CD4-positive, alpha-beta T cell treated with Interleukin-4 for 4 hours (primary cell): ENCODE data around the gene TMPRSS9.
"Not testable (repeated sequence)": the region's sequence is repeated elsewhere in the genome, so short reads cannot be mapped to it uniquely, and the experiment has no call there.

Experiments used
- DNase-seq: peaks from one replicate; pipeline ENCODE4 v3.0.0-alpha.2; 2020

The TMPRSS9 gene

DNA sequence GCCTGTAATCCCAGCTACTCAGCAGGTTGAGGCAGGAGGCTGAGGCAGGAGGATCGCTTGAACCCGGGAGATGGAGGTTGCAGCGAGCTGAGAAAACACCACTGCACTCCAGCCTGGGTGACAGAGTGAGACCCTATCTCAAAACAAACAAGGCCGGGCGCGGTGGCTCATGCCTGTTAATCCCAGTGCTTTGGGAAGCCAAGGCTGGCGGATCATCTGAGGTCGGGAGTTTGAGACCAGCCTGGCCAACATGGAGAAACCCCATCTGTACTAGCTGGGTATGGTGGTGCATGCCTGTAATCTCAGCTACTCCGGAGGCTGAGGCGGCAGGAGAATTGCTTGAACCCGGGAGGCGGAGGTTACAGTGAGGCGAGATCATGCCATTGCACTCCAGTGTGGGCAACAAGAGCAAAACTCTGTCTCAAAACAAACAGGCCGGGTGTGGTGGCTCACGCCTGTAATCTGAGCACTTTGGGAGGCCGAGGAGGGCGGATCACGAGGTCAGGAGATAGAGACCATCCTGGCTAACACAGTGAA lies 35.3 kb downstream of the TMPRSS9 start:
- DNase-seq: not testable (repeated sequence)

DNA sequence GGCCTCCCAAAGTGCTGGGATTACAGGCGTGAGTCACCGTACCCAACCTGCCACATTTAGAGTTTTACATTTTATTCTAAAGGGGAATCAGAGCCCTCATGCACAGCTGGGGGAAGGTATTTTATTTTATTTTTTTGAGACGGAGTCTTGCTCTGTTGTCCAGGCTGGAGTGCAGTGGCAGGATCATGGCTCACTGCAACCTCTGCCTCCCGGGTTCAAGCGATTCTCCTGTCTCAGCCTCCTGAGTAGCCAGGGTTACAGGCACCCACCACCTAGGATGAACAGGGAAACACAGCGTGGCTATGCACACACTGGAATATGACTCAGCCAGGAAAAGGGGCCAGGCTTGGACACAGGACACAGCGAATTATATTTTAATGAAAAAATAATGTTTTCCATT lies 37.1 kb downstream of the TMPRSS9 start:
- not testable (repeated sequence) for DNase-seq

DNA sequence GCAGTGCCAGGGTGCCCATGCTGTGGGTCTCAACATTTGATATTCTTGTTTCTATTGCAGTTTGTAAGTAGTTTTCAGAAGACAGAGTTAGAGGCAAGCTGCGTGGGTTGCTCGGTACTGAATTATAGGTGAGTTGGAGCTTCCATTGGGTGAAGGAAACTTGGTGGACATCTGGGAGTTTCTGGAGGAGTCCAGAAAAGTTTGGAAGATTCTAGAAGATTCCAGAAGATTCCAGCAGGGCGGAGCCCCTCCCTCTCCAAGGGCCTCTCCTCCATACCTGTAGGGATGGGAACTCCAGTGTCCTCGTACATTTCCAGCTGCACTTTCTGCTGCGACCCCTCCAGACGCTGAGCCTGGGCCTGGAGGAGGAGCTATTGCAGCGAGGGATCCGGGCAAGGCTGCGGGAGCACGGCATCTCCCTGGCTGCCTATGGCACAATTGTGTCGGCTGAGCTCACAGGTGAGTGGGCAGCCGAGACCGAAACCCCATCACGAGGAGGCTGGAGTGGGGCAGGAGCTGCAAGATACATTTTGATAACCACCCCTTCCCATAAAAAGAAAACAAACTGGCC lies 38.8 kb downstream of the TMPRSS9 start:
- DNase-seq: no peak

DNA sequence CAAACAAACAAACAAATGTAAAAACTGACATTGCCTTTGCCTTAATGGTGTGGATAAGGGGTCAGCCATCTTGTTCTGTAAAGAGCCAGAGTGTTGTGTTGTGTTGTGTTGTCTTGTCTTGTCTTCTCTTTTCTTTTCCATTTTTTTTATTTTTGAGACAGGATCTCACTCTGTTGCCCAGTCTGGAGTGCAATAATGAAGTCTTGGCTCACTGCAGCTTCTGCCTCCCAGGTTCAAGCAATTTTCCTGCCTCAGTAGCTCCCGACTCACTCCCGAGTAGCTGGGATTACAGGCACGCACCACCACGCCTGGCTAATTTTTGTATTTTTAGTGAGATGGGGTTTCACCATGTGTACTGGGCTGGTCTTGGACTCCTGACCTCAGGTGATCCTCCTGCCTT lies 39.5 kb downstream of the TMPRSS9 start:
- DNase-seq: no peak

DNA sequence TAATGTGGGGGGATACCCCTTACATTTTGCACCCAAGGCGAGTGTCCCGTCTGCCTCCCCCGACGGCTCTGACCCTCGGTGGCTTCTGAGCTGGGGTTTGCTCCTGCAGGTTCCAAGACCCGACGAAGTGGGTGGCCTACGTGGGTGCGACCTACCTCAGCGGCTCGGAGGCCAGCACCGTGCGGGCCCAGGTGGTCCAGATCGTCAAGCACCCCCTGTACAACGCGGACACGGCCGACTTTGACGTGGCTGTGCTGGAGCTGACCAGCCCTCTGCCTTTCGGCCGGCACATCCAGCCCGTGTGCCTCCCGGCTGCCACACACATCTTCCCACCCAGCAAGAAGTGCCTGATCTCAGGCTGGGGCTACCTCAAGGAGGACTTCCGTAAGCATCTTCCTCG lies 48.2 kb downstream of the TMPRSS9 start:
- no peak for DNase-seq

DNA sequence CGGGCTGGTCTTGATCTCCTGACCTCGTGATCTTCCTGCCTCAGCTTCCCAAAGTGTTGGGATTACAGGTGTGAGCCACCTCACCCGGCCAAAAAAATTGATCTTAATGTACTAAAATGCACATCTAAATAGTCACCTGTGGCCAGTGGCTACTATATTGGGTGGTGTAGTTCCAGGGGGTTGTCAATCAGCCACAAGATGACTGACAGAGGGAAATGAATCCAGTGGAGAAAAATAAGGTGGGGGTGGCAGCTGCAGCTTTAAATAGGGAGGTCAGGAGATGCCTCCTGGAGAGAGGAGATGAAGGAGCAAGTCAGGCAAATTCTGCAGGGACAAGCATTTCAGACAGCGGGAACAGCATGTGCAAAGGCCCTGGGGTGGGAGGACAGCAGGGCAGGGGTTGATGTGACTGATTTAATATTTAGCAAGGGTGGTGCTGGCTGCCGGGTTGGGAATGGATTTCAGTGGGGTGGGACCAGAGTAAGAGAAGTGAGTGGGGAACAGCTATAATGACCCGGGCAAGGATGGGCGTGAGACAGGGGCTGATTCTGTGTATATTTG lies 49.4 kb downstream of the TMPRSS9 start:
- no peak for DNase-seq

DNA sequence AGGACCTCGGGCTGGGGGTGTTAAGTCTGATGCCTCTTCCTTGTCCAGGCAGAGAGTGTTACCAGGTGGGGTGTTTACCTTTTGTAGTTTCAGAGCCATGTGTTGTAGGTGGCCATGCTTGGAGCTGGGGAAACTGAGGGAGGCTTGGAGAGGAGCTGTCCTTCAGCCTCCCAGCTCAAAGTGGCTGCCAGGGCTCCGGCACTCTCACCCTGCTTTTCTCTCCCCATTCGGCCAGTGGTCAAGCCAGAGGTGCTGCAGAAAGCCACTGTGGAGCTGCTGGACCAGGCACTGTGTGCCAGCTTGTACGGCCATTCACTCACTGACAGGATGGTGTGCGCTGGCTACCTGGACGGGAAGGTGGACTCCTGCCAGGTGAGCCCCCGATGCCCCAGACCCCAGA lies 50.0 kb downstream of the TMPRSS9 start:
- DNase-seq: no peak

DNA sequence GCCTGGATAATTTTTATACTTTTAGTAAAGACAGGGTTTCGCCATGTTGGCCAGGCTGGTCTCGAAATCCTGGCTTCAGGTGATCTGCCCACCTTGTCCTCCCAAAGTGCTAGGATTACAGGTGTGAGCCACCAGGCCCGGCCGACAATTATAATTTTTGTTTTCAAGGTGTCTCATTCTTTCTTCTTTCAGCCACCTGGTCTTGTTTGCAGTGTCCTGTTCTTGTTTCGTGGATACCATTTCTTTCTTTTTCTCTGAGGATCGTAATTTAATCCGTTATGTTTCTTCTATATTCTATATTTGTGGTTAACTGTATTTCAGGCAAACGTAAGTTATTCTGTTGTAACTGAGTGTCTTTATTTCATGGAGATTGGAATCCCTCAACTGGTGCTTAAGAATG lies 51.6 kb downstream of the TMPRSS9 start:
- no peak for DNase-seq

DNA sequence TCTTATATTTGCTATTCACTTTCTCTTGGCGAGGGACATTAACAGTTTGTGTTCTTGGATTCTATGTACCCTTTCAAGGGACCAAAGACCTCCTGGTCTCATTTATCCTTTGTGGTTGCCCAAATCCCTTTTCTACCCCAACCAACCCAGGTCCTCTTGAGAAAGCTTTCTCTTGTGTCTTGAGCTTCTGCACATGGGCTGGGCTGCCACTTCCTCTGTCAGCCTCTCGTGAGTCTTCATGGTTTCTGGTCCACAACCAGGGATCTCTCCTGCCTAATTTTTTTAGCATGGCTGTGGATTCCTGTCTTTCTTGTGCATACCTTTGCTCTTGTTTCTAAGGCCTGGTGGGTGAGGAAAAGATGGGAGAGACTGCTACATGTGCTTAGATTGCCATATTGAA lies 52.4 kb downstream of the TMPRSS9 start:
- DNase-seq: no peak

DNA sequence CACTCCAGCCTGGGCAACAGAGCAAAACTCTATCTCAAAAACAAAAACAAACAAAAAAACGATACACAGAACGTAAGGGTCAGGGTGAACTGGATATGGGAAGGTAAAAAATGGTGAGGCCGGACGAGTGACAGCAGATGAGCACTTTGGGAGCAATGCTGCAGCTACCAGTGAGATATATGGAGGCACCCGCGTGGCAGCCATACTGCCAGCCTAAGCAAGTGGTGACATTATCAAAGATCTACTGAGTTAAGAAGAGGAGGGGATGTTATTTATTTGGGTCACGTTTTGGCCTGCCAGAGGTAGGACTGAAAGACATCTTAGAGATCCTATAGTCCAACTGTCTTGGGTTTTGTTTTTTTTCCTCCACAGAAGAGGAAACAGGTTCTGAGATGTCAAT lies 53.1 kb downstream of the TMPRSS9 start:
- no peak for DNase-seq

DNA sequence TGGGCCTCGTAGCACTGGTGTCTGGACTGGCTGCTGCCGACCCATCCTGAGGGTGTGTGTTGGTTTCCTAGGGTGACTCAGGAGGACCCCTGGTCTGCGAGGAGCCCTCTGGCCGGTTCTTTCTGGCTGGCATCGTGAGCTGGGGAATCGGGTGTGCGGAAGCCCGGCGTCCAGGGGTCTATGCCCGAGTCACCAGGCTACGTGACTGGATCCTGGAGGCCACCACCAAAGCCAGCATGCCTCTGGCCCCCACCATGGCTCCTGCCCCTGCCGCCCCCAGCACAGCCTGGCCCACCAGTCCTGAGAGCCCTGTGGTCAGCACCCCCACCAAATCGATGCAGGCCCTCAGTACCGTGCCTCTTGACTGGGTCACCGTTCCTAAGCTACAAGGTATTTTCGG lies 53.6 kb downstream of the TMPRSS9 start:
- DNase-seq: no peak

DNA sequence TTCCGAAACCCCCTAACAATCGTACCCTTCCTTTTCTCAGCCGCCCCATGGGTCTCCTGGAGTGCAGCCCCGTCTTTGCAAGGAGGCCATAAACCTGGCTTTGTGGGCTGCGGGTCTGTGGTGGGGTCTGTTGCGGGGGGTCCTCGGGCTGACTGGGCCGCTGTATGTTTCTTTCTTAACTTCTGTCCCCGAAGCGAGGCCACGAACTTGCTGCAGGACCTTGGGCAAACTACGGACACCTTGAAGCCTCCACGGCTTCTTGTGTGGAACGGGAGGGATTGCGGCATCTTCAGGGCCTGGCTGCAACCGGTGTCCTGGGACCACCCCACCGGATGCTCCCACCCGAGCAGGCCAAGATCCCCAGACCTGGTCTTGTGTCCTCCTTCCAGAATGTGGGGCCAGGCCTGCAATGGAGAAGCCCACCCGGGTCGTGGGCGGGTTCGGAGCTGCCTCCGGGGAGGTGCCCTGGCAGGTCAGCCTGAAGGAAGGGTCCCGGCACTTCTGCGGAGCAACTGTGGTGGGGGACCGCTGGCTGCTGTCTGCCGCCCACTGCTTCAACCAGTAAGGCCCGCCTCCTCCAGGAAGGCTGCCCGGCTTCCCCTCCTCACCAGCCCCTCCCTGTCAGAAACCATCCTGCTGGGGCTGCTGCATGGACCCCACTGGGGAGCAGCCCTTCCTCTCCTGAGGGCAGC lies 55.4 kb downstream of the TMPRSS9 start:
- DNase-seq: no peak

DNA sequence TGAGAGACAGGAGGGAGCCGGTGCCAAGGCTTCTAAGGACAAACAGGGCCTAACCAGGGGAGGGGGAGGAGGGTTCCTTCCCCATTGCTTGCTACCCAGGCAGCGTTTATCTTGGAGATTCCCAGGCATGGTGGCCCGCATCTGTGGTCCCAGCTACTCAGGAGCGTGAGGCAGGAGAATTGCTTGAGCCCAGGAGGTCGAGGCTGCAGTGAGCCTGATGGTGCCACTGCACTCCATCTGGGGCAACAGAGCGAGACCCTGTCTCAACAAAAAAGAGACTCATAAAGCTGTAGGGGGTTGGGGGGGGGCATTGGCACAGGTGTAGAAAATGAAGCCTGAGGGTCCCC lies 55.9 kb downstream of the TMPRSS9 start:
- no peak for DNase-seq

DNA sequence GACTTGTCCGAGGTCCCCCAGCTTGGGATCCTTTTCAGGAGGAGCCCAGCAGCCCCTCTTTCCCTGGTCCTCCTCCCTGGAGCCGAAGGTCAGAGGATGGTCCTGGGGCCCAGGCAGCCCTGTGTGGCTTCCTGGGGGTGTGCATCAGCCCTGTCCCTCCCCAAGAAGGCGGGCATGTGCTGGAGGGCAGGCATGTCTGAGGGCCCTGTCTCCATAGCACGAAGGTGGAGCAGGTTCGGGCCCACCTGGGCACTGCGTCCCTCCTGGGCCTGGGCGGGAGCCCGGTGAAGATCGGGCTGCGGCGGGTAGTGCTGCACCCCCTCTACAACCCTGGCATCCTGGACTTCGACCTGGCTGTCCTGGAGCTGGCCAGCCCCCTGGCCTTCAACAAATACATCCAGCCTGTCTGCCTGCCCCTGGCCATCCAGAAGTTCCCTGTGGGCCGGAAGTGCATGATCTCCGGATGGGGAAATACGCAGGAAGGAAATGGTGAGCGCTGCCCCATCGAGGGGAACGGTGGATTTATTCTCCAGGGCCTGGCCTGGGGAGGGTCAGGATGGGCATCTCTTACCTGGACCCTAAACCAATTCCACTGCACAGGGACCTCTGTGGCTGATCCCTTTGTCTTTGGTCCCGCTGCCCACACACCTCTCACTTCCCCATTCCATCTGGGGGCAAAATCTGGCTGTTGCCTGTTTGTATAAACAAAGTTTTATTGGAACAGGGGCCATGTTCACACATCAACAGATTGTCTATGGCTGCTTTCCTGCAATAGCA lies 56.4 kb downstream of the TMPRSS9 start:
- DNase-seq: no peak

DNA sequence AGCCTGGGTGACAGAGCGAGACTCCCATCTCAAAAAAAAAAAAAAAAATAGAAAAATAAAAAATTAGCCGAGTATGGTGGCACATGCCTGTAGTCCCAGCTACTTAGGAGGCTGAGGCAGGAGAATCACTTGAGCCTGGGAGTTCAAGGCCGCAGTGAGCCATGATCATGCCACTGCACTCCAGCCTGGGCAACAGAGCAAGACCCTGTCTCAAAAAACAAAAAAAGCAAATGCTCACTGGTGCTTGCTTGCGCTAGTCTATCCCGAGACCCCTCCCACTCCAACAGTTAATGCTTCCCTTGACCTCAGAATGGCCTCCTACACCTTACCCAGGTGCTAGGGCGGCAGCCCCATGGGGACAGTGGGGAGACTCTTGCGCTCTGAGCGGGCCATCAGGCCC lies 57.4 kb downstream of the TMPRSS9 start:
- DNase-seq: not testable (repeated sequence)

DNA sequence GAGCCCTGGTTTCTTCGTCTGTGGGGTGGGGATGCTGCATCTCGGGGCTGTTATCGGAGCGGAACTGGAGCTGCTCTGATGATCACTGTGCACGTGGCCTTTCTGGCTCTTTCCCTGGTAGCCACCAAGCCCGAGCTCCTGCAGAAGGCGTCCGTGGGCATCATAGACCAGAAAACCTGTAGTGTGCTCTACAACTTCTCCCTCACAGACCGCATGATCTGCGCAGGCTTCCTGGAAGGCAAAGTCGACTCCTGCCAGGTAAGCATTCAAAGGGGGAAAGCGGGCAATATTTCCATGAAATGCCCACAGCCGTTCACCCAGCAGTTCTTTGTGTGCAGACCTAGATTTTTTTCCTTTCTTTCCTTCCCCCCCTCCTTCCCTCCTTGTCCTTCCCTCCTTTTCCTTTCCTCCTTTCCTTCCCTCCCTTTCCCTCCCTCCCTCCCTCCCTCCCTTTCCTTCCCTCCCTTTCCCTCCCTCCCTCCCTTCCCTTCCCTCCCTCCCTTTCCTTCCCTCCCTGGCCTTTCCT lies 57.9 kb downstream of the TMPRSS9 start:
- DNase-seq: no peak

DNA sequence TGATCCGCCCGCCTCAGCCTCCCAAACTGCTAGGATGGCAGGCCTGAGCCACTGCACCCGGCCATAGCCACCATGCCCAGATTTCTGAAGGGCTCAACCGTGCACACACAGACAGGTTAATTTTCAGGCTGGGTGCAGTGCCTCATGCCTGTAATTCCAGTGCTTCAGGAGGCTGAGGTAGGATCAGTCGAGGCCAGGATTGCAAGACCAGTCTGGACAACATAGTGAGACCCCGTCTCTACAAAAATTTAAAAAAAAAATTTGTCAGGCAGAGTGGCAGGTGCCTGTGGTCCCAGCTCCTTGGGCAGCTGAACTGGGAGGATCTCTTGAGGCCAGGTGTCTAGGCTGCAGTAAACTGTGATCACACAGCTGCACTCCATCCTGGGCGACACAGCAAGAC lies 59.7 kb downstream of the TMPRSS9 start:
- DNase-seq: no peak

DNA sequence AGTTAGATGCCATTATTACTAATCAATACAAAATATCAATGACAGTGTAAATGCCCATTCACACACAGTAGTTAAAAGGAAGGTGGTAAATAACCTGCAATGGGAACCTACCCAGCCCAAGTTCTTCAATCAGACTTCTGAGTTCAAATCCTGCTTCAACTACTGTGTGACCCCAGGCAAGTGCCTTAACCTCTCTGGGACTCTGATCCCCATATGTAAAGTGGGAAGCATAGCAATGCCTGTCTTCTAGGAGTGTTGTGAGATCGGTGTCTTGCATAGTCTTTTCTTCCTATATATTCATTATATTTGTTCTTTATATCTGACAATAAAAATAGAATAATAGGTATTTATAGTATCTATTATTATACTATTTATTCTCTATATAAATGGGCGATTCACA lies 60.4 kb downstream of the TMPRSS9 start:
- DNase-seq: no peak

DNA sequence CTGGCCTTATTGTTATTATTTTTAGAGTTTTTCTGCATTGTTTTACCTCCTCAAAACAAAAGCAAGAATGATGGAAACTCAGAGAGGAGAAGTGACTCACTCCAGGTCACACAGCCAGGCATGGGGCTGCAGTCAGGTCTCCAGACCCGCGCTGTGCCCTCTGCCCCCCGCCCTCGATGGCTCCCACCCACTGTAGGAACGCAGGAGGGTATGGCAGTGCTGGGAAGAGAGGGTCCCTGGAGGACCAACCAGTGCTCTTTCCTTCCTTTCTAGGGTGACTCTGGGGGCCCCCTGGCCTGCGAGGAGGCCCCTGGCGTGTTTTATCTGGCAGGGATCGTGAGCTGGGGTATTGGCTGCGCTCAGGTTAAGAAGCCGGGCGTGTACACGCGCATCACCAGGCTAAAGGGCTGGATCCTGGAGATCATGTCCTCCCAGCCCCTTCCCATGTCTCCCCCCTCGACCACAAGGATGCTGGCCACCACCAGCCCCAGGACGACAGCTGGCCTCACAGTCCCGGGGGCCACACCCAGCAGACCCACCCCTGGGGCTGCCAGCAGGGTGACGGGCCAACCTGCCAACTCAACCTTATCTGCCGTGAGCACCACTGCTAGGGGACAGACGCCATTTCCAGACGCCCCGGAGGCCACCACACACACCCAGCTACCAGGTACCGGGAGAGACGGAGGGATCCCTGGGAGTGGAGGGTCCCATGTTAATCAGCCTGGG lies 61.7 kb downstream of the TMPRSS9 start:
- DNase-seq: no peak

DNA sequence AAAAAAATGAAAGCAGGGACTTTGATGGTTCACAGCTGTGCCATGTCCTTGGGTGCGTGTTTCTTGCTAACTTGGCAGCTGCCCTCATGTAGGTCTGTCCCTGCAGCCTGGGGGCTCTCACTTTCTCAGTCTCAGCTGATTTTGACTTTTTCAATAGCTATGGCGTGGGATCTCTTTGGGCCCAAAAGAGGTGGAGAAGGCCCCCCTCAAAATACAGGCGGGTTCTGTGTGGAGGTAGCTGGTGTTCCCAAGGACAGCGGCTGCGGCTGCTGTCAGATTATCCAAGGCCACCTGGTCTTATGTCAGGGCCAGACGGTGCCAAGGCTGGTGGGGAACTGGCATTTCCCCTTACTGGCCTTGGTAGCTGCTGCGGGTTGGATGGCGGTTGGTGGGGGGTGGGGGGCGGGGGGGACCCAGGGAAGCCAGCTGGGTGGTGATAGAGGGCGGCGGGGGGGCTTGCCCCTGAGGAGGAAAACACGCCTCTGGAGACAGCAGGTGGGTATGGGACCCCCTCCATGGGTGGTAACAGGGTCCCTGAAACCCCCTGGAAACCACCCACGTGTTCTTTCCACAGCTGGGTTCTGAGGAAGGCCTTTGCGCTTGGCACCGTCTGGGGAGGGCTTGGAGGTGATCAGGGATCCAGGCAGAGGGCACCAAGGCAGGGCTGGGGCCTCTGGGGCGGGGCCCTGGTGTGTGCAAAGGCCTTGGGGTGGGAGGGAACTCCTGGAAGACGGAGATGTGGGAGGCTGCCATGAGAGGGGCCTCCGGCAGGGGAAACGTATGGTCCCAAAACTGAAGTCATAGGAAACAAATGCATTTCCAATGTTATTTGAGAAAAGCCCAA lies 63.2 kb downstream of the TMPRSS9 start:
- DNase-seq: no peak

DNA sequence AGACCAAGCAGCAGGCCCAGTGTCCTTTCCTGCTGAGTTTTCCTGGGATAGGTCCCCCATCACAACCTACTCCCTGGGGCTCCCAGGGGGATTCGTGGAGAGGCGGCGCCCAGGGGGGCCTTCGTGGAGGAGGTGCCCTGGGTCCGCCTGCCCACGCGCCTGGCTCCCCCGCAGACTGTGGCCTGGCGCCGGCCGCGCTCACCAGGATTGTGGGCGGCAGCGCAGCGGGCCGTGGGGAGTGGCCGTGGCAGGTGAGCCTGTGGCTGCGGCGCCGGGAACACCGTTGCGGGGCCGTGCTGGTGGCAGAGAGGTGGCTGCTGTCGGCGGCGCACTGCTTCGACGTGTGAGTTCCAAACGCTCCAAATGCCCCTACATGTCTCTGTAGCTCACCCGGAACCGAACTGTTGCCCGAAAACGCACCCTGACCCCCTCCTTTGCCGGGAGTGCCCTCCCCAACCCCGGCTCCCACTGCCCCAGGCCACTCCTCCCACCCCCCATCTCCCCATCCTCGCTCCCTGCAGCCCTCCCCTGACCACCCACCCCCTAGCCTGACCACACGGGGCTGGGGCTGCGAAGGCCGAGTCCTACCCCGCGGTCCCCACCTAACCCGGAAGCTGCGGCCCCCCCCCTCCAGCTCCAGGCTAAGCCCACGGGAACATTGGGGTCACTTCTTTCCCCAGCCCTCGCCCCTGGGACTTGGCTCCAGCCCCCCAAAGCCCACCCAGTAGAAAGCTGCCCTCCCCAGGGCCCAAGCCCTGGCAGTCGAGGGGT lies 64.0 kb downstream of the TMPRSS9 start:
- DNase-seq: no peak
